ENCODE measurements around the gene BRD9.
"Not testable (repeated sequence)": the region's sequence is repeated elsewhere in the genome, so short reads cannot be mapped to it uniquely, and the experiment has no call there.

The BRD9 gene

DNA sequence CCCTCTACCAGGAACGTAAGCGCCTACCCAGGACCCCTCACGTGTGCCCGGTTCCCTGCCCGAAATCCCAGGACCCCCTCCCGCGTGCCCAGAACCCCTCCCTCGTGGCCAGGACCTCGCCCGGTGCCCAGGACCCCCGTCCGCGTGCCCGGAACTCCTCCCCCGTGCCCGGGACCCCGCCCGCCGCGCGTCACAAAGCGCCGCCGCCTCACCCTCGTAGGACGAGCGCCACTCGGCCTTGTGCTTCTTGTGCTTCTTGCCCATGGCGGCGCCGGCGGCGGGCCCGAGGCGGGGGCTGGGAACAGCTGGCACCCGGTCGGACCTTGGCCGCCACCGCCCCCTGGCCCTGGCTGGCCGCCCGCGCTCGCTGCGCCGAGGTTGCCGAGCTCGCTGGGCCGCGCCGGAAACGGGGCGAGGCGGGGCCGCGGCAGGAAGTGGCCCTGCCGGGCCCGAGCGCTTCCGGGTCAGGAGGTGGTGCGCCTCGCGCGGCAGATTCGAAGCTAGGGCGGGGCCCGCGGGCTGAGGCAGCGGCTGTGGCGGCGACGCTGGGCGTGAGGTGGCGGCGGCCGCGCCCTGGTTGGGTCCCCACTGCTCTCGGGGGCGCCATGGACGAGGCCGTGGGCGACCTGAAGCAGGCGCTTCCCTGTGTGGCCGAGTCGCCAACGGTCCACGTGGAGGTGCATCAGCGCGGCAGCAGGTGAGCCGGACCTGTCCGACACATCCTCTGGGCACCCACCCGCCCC, at the start of gene BRD9, which contains the start of gene TRIP13:
Gene BRD9 (minus strand): TSS at position 408 of the 743 bp plus-strand sequence. CDS start 144 bp downstream, at position 264.
Gene TRIP13 (plus strand): TSS at position 491 of the 743 bp plus-strand sequence. CDS start 115 bp downstream, at position 606.
- peak; percentile 86 for DNase-seq

DNA sequence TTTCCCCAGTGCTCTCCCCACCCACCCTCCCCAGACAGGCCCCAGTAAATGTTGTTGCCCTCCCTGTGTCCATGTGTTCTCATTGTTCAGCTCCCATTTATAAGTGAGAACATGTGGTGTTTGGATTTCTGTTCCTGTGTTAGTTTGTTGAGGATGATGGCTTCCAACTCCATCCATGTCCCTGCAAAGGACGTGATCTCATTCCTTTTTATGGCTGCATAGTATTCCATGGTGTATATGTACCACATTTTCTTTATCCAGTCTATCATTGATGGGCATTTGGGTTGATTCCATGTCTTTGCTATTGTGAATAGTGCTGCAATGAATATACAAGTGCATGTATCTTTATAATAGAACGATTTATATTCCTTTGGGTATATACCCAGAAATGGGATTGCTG, 48.1 kb upstream of the BRD9 start:
- not testable (repeated sequence) for DNase-seq

DNA sequence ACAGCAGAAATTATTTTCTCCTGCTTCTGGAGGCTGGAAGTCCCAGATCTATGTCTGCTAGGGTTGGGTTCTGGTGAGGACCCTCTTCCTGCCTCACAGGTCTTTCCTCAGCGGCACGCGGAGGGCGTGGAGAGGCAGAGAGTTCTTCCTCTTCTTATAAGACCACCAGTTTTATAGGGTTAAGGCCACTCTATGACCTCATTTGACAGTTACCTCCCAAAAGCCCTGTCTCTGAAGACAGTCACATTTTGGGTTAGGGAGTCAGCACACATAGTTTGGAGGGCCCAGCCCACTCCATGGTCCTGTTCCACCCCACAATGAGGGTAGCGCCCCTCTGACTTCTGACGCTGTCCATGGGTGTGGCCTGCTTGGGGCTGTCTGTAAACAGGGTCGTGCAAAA, 46.8 kb upstream of the BRD9 start:
- no peak for DNase-seq

DNA sequence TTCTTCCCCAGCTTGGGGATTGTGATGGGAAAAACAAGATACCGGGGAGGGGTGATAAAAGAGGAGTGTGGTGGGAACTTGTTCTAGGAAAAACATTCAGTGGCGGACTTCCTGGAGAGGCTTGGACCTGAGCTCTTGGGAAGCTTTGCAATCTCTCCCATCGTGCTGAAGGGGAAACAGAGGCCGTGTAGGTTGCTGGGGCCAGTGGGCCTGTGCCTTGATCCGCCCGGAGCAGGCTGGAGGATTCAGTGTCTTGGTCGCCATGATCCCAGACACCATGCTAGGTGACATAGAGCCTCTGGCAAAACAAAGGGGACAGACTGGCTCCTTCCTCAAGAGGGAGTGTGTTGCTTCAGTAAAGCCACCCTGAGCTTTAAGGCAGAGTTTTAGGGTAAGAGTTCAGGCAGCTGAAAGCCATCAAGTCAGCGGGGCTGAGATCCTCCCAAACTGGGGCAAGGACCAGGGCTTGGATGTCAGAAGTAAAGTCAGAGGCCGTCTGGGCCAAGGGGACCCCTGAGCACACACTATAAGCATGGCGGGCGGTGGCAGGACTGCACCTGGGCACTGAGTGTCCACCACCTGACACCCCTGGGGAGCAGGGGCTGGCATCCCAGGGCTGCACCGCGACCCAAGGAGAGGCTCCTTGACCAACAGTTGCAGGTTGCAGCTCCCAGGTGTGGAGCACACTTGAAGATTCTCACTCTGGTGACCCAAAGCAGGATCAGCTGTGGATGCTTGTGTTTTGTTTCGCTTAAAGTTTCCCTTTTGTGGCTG, 44.7 kb upstream of the BRD9 start:
- no peak for DNase-seq

DNA sequence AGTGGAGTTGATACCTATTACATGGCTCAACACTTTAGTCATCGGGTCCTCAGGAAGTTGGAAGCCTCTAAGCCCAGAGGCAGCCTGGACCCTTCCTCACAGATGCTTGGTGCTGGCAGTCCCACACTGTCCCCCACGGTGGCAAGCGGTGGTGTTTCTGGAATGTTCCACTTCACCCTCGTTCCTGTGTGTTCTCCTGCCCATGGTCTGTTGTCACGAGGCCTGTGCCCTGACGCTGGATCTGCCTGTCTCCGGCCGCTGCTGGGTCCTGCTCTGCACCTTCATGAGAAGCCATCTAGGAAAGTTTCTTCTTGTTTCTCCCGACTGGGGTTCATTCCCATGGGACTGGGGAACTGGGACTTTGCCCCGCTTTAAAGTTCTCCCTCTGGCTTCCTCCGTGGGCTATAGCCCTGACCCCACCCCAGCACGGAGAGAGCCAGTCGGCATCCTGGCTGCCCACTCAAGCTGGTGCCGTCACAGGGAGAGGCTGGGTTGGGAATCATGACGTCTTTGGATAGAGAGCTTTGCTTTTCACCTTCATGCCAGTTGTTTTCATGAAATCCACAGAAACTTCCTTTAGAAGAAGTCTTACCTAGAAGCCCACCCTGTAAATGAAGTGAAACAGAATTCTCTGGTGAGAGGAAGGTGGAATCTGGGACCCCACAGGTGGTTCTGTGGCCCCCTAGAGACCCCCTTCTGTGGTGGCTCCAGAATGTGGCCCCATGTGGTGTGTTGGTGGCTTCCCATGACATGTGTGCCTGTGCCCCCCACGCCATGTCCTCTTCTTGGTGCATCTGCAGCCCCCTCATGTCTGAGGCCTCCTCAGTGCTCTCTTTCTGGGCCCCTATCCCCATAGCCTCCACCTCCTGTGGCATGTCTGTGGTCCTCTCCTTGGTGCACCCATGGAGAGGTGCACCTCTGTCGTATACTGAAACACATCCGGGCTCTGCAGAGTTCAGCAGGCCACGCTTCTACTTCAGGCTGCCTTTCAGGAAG, 43.8 kb upstream of the BRD9 start:
- no peak for DNase-seq

DNA sequence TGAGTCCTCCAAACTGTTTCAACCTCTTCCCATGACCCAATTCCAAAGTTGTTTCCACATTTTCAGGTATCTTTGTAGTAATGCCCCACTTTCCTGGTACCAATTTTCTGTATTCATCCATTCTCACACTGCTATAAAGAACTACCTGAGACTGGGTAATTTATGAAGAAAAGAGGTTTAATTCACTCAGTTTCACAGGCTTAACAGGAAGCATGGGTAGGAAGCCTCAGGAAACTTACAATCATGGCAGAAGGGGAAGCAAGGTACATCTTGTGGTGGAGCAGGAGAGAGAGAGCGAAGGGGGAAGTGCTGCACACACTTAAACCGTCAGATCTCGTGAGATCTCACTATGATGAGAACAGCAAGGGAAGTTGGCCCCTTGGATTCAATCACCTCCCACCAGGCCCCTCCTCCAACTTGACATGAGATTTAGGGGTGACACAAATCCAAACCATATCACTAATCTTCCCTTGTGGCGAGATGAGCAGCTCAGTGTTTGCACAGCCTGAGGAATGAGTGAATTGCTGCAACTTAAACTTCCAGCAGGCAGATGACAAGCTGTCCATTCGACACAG, 43.0 kb upstream of the BRD9 start:
- DNase-seq = no peak

DNA sequence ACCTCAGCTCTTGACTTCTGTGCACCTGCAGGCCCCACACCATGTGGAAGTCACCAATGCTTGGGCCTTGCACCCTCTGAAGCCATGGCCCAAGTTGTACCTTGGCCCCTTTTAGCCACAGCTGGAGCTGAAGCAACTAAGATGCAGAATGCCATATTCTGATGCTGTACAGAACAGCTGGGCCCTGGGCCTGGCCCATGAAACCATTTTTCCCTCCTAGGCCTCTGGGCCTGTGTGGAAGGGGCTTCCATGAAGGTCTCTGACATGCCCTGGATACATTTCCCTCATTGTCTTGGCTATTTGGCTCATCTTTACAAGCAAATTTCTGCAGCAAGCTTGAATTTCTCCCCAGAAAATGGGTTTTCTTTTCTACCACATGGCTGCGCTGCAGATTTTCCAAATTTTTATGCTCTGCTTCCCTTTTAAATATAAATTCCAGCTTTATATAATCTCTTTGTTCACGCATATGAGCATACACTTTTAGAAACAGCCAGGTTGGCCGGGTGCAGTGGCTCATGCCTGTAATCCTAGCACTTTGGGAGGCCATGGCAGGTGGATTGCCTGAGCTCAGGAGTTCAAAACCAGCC, 41.9 kb upstream of the BRD9 start:
- DNase-seq = not testable (repeated sequence)

DNA sequence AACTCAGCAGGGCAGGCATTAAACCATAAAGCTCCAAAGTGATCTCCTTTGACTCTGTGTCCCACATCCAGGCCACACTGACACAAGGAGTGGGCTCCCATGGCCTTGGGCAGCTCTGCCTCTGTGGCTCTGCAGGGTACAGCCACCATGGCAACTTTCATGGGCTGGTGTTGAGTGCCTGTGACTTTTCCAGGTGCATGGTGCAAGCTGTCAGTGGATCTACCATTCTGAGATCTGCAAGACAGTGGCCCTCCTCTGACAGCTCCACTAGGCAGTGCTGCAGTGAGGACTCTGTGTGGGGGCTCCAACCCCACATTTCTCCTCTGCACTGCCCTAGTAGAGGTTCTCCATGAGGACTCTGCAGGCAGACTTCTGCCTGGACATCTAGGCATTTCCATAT, 41.4 kb upstream of the BRD9 start:
- DNase-seq = not testable (repeated sequence)

DNA sequence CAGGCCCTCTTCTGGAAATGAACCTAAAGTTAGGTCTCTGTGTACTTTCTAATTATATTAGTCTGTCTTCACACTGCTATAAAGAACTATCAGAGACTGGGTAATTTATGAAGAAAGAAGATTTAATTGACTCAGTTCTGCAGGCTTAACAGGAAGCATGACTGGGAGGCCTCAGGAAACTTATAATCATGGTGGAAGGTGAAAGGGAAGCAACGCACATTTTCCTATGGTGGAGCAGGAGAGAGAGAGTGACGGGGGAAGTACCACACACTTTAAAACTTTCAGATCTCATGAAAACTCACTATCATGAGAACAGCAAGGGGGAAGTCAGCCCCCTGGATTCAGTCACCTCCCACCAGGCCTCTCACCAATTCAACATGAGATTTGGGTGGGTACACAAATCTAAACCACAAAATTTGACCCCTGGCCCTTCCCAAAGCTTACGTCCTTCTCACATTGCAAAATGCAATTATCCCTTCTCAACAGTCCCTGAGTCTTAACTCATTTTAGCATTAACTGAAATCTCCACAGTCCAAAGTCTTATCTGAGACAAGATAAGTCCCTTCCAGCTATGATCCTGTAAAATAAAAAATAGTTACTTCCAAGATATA, 40.8 kb upstream of the BRD9 start:
- DNase-seq = no peak

DNA sequence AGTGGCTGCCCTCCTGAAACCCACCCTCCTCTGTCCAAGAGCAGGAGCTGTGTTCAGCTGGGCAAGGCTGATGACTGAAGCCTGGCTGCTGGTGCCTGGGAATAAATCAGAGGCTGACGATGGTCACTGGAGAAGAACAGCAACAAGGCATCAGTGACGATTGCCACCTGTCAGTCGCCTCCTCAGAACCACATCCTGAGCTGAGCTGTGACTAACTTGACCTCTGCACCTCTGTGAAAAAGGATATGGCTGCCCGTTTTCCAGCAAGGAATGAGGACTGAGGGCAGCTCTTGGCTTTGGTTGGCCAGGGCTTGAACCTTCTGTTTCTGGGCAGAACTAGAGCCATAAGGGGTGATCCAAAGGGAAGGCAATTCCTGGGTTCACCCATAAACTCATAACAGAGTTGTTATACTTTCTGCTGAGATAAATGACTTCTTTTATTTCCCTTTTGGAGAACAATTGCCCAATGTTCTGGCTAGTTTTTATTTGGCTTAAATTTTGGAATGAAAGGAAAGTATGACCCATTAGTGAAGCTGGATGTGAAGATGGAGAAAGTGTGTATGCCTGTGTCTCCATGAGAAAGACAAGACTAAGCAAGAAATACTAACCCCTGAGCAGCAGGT, 40.1 kb upstream of the BRD9 start:
- no peak for DNase-seq

DNA sequence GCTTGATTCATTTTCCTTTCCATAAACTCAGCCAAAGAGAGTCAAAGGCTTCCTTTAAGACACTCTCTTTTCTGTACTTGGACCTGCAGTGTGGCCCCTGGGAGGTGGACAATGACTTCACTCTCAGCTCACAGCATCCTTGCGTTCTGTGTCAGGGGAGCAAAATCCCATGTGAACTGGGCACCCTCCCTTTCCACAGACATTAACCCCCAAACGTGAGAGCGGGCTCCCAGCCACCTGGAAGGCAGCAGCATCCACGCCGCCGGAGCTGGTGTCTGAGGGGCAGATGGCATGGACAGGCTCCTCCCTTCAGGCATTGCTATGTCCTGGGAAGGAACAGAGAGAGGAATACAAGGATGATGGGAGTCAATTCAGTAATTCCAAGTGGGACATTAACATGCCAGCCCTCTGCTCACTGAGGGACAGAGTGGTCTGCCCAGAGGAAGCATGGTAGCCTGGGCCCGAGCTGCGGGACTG, 39.6 kb upstream of the BRD9 start:
- no peak for DNase-seq

DNA sequence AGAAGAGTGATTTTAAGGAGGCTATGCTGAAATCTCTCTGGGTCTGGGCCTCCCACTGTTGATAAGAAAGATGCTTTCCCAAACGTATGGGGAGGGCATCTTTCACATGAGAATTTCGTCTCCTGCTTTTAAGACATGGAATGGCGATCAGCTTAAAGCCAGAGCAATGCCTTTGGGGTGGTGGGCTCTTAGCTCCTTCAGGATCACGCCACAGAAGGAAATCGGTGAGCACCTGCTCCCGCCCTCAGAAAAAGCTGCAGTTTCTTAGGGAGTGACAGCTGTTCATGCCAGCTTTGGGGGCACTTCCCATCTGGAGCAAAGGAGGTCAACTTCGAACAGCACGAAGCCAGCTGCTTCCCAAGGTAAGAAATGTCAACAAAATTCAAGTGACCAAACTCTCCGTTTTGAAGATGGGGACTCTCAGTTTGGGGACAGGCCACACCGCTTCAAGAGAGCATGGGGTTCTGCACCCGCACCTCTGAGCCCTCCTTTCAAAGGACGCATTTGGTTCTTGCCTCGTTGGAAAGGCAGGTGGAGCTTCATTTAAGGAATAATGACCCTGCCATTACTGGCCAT, 39.1 kb upstream of the BRD9 start:
- no peak for DNase-seq

DNA sequence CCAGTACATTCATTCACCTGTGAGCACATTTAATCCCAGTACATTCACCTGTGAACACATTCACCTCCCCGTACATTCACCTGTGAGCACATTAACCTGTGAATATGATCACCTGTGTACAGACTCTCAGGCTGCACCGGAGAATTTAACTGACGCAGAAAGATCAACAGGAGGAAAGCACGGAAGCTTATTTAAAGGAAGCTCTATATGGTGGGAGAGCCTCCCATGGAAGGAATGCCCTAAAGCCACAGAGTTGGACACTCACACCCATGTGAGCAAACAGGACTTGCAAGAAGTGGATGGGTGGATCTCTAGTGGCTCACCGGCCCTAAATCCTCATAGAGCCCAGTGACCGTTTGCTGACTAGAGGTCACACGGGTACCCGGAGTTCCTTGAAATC, 38.3 kb upstream of the BRD9 start:
- no peak for DNase-seq

DNA sequence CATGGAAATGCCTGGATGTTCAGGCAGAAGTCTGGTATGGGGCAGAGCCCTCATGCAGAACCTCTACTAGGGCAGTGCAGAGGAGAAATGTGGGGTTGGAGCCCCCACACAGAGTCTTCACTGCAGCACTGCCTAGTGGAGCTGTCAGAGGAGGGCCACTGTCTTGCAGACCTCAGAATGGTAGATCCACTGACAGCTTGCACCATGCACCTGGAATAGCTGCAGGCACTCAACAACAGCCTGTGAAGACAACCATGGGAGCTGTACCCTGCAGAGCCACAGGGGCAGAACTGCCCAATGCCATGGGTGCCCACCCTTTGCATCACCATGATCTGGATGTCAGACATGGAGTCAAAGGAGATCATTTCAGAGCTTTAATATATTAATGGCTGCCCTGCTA, 37.0 kb upstream of the BRD9 start:
- no peak for DNase-seq

DNA sequence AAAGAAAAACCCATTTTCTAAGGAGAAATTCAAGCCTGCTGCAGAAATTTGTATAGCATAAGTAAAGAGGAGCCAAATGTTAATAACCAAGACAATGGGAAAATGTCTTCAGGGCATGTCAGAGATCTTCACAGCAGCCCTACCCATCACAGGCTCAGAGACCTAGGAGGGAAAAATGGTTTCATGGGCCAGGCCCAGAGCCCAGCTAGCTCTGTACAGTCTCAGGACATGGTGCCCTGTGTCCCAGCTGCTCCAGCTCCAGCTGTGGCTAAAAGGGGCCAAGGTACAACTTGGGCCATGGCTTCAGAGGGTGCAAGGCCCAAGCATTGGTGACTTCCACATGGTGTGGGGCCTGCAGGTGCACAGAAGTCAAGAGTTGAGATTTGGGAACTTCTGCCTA, 36.6 kb upstream of the BRD9 start:
- DNase-seq = not testable (repeated sequence)

DNA sequence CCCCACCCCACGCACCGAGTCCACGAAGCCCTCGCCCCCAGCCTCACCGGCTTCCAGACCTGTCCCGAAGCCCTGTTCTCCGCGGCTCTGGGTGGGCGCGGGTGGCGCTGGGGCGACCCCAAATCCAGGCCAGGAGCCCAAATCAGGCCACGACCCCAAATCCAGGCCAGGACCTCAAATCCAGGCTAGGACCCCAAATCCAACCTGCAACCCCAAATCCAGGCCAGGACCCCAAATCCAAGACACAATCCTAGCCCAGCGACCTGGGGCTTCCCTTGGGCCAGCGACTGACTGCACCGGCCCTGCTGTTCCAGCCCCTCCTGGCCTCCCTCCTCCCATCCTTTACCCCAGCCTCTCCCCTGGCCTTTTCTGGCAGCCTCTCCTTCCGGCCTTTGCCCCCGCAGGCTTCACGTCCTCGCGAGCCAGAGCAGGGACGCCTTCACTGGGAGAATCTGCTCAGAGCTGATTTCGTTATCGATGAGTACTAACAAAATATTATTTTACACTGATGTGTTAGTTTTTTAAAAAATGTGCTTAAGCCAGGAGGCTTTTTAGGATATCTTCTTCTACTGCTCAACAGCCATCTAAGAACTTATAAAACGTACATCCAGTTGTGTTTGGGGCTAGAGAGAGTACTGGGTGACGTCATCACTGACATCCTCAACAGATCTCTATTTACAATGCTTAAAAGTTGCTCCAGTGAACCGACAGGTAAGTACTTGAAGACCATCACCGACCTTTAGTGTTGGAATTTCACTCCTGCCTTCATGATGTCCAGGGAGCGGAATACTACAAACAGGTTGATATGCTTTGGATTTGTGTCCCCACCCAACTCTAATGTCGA, 34.8 kb upstream of the BRD9 start:
- DNase-seq = no peak

DNA sequence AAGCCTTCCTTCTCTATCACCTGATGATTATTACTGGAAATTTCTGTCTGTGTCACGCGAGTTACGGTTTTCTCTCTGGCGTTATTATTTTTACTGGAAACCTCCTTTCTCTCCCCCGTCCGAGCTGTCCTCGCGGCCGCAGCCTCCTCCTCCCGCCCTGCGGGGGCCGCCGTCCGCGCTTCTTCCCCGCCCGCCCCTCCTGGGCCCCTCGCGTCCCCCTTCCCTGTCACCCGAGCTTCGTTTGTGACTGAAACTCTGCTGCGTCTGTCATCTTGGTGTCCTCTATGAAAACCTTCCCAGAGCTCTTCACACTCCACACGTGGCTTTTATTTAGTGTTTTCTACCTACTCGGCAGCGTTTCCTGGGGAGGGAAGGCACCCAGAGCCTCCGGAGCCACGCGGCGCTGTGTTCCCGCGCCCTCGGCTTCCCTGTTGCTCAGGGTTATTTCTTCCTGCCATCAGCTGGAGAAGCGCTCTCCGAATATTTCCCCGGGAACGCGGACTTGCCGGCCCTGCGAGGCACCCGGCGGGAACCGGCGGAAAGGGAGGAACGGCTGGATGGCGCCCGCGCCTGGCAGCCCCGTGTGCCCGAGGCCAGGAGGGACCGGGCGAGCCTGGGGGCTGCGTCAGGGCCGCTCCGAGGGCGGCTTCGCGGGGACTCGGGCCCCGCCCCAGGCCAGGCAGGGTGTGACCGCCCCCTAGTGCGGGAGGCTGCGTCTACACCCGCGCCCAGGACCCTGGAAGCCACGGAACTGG, 34.0 kb upstream of the BRD9 start:
- peak; percentile 21 for DNase-seq

DNA sequence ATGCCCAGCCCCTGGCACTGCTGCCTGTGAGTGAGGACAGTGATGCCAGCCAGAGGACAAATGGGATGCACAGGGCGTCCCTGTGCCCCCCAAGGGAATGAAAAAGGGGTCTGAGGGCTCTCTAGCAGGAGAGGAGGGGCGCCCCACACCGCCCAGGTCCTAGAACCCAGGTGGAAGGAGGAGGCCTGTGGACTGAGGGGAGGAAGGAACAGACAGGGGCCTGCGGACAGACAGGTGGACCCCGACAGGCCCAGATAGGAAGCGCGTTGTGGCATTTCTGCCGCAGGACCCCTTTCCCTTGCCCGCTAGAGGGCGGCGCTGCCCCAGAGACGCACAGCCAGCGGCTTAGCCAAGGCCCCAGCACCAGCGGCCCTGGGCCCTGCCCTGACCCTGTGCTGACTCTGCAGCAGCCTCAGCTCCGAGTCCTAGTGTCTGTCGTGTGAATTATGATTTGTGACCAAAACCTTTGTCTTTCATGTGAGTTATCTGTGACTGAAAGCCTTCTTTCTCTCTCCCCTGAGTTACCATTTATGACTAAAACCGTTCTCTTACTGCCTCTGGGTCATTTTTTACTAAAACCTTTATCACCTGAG, 30.8 kb upstream of the BRD9 start:
- DNase-seq = peak; percentile 81

All from CD4-positive, alpha-beta T cell treated with Interleukin-17A for 4 hours (primary cell).